Neural cell (in vitro differentiated cells): ENCODE measurements around the gene EPB41L2. TPM values are rescaled to one million over a fixed set of nuclear protein-coding genes. Genes with fewer than 3 reads are reported as not detected.

ENCODE experiments used
- H2AFZ ChIP-seq: fragments of 200-600, 300-800 bp; sonication (generic), shearing (Covaris generic); 2 replicates; pipeline ENCODE4 v1.6.0; 2014; ENCODE audit warnings: low read depth, mild to moderate bottlenecking, antibody characterized with exemption, low read length, moderate library complexity
- H3F3A ChIP-seq: fragments of 200-600 bp; shearing (Covaris generic); 2 replicates; pipeline ENCODE4 v1.6.1; 2016; ENCODE audit warnings: mild to moderate bottlenecking, moderate library complexity, mixed read lengths, antibody characterized with exemption, low read length; ENCODE audit not compliant: insufficient read depth, poor library complexity, severe bottlenecking
- H3K27ac ChIP-seq: fragments of 200-600, 300-800 bp; sonication (generic), shearing (Covaris generic); 2 replicates; pipeline ENCODE4 v1.5.1; 2014; ENCODE audit warnings: mild to moderate bottlenecking, low read length, moderate library complexity
- H3K27me3 ChIP-seq: fragments of 300-800, 200-600 bp; sonication (generic), shearing (Covaris generic); 2 replicates; pipeline ENCODE4 v1.6.0; 2014; ENCODE audit warnings: mild to moderate bottlenecking, low read depth, low read length, moderate library complexity; ENCODE audit not compliant: insufficient read depth
- H3K36me3 ChIP-seq: fragments of 300-800, 200-600 bp; sonication (generic), shearing (Covaris generic); 2 replicates; pipeline ENCODE4 v1.5.1; 2014; ENCODE audit warnings: mild to moderate bottlenecking, antibody characterized with exemption, low read length, moderate library complexity; ENCODE audit not compliant: insufficient read depth
- H3K4me2 ChIP-seq: fragments of 300-800, 200-600 bp; sonication (generic), shearing (Covaris generic); 2 replicates; pipeline ENCODE4 v1.6.0; 2014; ENCODE audit warnings: mild to moderate bottlenecking, low read length
- H3K4me3 ChIP-seq: fragments of 300-800, 200-600 bp; sonication (generic), shearing (Covaris generic); 2 replicates; pipeline ENCODE4 v1.5.1; 2014; ENCODE audit warnings: mild to moderate bottlenecking, low read length, moderate library complexity
- H3K79me2 ChIP-seq: fragments of 200-600 bp; shearing (Covaris generic); replicated peaks from 2 replicates; pipeline ENCODE4 v1.6.0; 2014; ENCODE audit warnings: mild to moderate bottlenecking, low read length, moderate library complexity; ENCODE audit not compliant: insufficient read depth
- H3K9ac ChIP-seq: fragments of 300-800, 200-600 bp; sonication (generic), shearing (Covaris generic); 2 replicates; pipeline ENCODE4 v1.6.1; 2016; ENCODE audit warnings: mild to moderate bottlenecking, low read length, mixed read lengths
- H3K9me2 ChIP-seq: fragments of 200-600 bp; shearing (Covaris generic); 2 replicates; pipeline ENCODE4 v1.6.1; 2016; ENCODE audit warnings: mild to moderate bottlenecking, low read length, mixed read lengths; ENCODE audit not compliant: insufficient read depth
- H3K9me3 ChIP-seq: fragments of 200-600, 300-800 bp; sonication (generic), shearing (Covaris generic); 2 replicates; pipeline ENCODE4 v1.6.1; 2016; ENCODE audit warnings: mild to moderate bottlenecking, mixed run types, low read length, moderate library complexity, mixed read lengths
- H4K20me1 ChIP-seq: fragments of 200-600 bp; shearing (Covaris generic); 2 replicates; pipeline ENCODE4 v1.6.1; 2016; ENCODE audit warnings: mild to moderate bottlenecking, mixed run types; ENCODE audit not compliant: insufficient read depth
- EP300 ChIP-seq: fragments of 450-650 bp; conservative IDR thresholded peaks from 2 replicates; pipeline ENCODE4 v1.6.1; 2014; ENCODE audit warnings: antibody characterized with exemption, mild to moderate bottlenecking, moderate library complexity; ENCODE audit not compliant: poor library complexity, severe bottlenecking
- EZH2 ChIP-seq: fragments of 200-600, 300-800 bp; shearing (Covaris generic), sonication (generic); IDR thresholded peaks from 2 replicates; pipeline ENCODE4 v1.6.1; 2014; ENCODE audit warnings: antibody characterized with exemption, low read length, borderline replicate concordance, mild to moderate bottlenecking; ENCODE audit not compliant: insufficient read depth, poor library complexity, severe bottlenecking
- MXI1 ChIP-seq: fragments of 450-650 bp; conservative IDR thresholded peaks from 2 replicates; pipeline ENCODE4 v1.6.1; 2014; ENCODE audit warnings: antibody characterized with exemption, mild to moderate bottlenecking; ENCODE audit not compliant: poor library complexity, severe bottlenecking
- POLR2AphosphoS5 ChIP-seq: IDR thresholded peaks from 2 replicates; pipeline ENCODE4 v1.6.1; 2012
- RAD21 ChIP-seq: fragments of 450-650 bp; conservative IDR thresholded peaks from 2 replicates; pipeline ENCODE4 v1.6.1; 2014; ENCODE audit warnings: antibody characterized with exemption, mild to moderate bottlenecking, moderate library complexity
- SMC3 ChIP-seq: fragments of 450-650 bp; conservative IDR thresholded peaks from 2 replicates; pipeline ENCODE4 v1.6.1; 2014; ENCODE audit warnings: antibody characterized with exemption, mild to moderate bottlenecking, moderate library complexity; ENCODE audit not compliant: poor library complexity
- TAF1 ChIP-seq: IDR thresholded peaks from 2 replicates; pipeline ENCODE4 v1.6.1; 2012; ENCODE audit warnings: low read depth
- polyA plus RNA-seq: library from polyadenylated mRNA; depleted of rRNA; stranded (reverse); fragments of >200 nt; gene quantifications from 2 replicates; pipeline ENCODE4 v1.2.3, GENCODE V29; 2014
- TF ChIP-seq, protein P1 (sequence below): fragments of 450-650 bp; IDR thresholded peaks from 2 replicates; pipeline ENCODE4 v1.5.1; 2014; ENCODE audit warnings: antibody characterized with exemption, mild to moderate bottlenecking, moderate library complexity; ENCODE audit not compliant: poor library complexity, severe bottlenecking
- TF ChIP-seq, protein P2 (sequence below): IDR thresholded peaks from 2 replicates; pipeline ENCODE4 v1.6.1; 2012; ENCODE audit warnings: borderline replicate concordance

Gene EPB41L2
- polyA plus RNA-seq, 1 donor from 2014 or later, result 13.5 TPM

DNA sequence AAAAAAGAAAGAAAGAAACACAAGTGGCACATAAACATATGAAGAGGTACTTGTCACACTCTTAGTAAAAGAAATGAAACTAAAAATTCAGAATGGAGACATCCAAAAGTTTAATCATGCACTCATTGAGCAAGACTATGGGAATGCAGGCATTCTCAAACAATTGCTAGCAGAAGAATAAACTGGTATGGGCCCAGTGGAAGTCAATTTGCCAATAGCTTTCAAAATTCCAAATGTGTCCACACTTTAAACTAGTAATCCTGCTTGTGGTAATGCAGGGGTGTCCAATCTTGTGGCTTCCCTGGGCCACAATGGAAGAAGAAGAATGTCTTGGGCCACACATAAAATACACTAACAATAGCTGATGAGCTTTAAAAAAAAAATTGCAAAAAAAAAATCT lies 97.4 kb downstream of the EPB41L2 start:
- Histone ChIP-seq H3K27ac (no peak overlapping the region), H3K79me2 (no peaks in the 10 kb centered on the region), H3K27me3 (no peaks in the 10 kb centered on the region), H3K4me2 (no peak overlapping the region), H2AFZ (no peak overlapping the region), H3K9me2 (no peaks in the 10 kb centered on the region), H3K4me3 (no peak overlapping the region), H3K9ac (no peak overlapping the region), H3F3A (no peaks in the 10 kb centered on the region), H3K36me3 (no peaks in the 10 kb centered on the region), H4K20me1 (no peaks in the 10 kb centered on the region), H3K9me3 (no peaks in the 10 kb centered on the region)
- no peak for TF ChIP-seq RAD21
- no peak for TF ChIP-seq EZH2

DNA sequence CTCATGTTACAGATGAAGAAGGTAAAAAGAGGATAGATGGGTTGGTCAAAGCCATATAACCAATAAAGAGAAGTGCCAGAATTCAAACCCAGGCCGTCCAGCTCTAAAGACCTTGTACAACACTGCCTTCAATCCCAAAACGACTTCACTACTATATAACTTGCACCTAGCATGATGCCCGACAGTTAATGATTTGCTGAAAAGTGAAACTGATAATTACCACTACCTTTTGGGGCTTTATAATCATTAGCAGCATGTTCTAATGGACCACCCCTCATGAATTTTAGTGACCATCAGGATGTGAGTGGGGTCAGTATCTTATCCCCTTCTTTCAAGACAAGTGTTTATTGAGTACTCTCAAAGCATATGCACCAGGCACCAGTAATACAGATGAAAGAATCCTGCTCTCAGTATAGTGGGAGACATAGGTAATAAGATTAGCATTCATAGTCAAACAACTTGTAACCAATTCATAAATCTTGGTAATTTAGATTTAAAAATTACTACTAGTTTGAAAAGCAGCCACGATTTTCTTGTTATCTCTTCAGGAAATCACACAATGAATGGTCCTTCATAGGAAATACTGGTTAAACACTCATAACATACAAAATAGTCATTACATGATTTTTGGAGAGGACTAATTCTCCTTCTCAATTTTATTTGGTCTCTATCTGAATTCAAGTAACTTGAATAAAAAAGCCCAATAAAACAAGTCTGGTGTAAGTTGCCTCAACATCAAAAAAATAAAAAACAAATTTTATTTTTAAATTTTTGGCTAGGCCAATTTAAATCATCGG lies 98.0 kb downstream of the EPB41L2 start:
- Histone ChIP-seq H3K79me2 (no peaks in the 10 kb centered on the region), H3K9ac (no peak overlapping the region), H2AFZ (no peak overlapping the region), H3K27ac (no peak overlapping the region), H3F3A (no peaks in the 10 kb centered on the region), H3K4me2 (no peak overlapping the region), H3K9me3 (no peaks in the 10 kb centered on the region), H3K9me2 (no peaks in the 10 kb centered on the region), H3K36me3 (no peaks in the 10 kb centered on the region), H4K20me1 (no peaks in the 10 kb centered on the region), H3K27me3 (no peaks in the 10 kb centered on the region), H3K4me3 (no peak overlapping the region)
- TF ChIP-seq RAD21 (no peak), EP300 (no peak), TAF1 (no peak), MXI1 (no peak), EZH2 (no peak), SMC3 (no peak), POLR2AphosphoS5 (no peak)
- TF ChIP-seq, protein P1, sequence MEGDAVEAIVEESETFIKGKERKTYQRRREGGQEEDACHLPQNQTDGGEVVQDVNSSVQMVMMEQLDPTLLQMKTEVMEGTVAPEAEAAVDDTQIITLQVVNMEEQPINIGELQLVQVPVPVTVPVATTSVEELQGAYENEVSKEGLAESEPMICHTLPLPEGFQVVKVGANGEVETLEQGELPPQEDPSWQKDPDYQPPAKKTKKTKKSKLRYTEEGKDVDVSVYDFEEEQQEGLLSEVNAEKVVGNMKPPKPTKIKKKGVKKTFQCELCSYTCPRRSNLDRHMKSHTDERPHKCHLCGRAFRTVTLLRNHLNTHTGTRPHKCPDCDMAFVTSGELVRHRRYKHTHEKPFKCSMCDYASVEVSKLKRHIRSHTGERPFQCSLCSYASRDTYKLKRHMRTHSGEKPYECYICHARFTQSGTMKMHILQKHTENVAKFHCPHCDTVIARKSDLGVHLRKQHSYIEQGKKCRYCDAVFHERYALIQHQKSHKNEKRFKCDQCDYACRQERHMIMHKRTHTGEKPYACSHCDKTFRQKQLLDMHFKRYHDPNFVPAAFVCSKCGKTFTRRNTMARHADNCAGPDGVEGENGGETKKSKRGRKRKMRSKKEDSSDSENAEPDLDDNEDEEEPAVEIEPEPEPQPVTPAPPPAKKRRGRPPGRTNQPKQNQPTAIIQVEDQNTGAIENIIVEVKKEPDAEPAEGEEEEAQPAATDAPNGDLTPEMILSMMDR, result no peak
- TF ChIP-seq, protein P2, sequence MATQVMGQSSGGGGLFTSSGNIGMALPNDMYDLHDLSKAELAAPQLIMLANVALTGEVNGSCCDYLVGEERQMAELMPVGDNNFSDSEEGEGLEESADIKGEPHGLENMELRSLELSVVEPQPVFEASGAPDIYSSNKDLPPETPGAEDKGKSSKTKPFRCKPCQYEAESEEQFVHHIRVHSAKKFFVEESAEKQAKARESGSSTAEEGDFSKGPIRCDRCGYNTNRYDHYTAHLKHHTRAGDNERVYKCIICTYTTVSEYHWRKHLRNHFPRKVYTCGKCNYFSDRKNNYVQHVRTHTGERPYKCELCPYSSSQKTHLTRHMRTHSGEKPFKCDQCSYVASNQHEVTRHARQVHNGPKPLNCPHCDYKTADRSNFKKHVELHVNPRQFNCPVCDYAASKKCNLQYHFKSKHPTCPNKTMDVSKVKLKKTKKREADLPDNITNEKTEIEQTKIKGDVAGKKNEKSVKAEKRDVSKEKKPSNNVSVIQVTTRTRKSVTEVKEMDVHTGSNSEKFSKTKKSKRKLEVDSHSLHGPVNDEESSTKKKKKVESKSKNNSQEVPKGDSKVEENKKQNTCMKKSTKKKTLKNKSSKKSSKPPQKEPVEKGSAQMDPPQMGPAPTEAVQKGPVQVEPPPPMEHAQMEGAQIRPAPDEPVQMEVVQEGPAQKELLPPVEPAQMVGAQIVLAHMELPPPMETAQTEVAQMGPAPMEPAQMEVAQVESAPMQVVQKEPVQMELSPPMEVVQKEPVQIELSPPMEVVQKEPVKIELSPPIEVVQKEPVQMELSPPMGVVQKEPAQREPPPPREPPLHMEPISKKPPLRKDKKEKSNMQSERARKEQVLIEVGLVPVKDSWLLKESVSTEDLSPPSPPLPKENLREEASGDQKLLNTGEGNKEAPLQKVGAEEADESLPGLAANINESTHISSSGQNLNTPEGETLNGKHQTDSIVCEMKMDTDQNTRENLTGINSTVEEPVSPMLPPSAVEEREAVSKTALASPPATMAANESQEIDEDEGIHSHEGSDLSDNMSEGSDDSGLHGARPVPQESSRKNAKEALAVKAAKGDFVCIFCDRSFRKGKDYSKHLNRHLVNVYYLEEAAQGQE, result no peak
